Measurements from ENCODE around the gene PIKFYVE.
"Not testable (repeated sequence)": the region's sequence is repeated elsewhere in the genome, so short reads cannot be mapped to it uniquely, and the experiment has no call there.

Gene PIKFYVE

GRCh38 chr2:208255557-208256106 is 10.4 kb upstream of the PIKFYVE start:
- no peak for DNase-seq (ENCODE audit: low read depth, low spot score)

- DNase-seq (ENCODE audit: low read depth, low spot score): no peak
Measured at GRCh38 chr2:208256192-208256782, 9.8 kb upstream of the PIKFYVE start.

- not testable (repeated sequence) for DNase-seq (ENCODE audit: low read depth, low spot score)
Measured at GRCh38 chr2:208256849-208257813, 8.9 kb upstream of the PIKFYVE start.

- DNase-seq (ENCODE audit: low read depth, low spot score): no peak
Measured at GRCh38 chr2:208265371-208265800, 669 bp upstream of the PIKFYVE start.

- DNase-seq (ENCODE audit: low read depth, low spot score): no peak
Measured at GRCh38 chr2:208266553-208266893, 468 bp downstream of the PIKFYVE start.

GRCh38 chr2:208266936-208267335 is 881 bp downstream of the PIKFYVE start:
- DNase-seq (ENCODE audit: low read depth, low spot score): no peak

GRCh38 chr2:208267526-208267925 is 1.5 kb downstream of the PIKFYVE start:
- DNase-seq (ENCODE audit: low read depth, low spot score): not testable (repeated sequence)

- DNase-seq (ENCODE audit: low read depth, low spot score): no peak
Measured at GRCh38 chr2:208268156-208268952, 2.3 kb downstream of the PIKFYVE start.

- DNase-seq (ENCODE audit: low read depth, low spot score): no peak
Measured at GRCh38 chr2:208269091-208269490, 3.0 kb downstream of the PIKFYVE start.

GRCh38 chr2:208274748-208275147 is 8.7 kb downstream of the PIKFYVE start:
- DNase-seq (ENCODE audit: low read depth, low spot score): no peak

GRCh38 chr2:208278549-208278948 is 12.5 kb downstream of the PIKFYVE start:
- no peak for DNase-seq (ENCODE audit: low read depth, low spot score)

GRCh38 chr2:208279236-208279635 is 13.2 kb downstream of the PIKFYVE start:
- DNase-seq (ENCODE audit: low read depth, low spot score): no peak

GRCh38 chr2:208280234-208280633 is 14.2 kb downstream of the PIKFYVE start:
- no peak for DNase-seq (ENCODE audit: low read depth, low spot score)

- DNase-seq (ENCODE audit: low read depth, low spot score): no peak
Measured at GRCh38 chr2:208280933-208281332, 14.9 kb downstream of the PIKFYVE start.

- no peak for DNase-seq (ENCODE audit: low read depth, low spot score)
Measured at GRCh38 chr2:208285853-208286252, 19.8 kb downstream of the PIKFYVE start.

GRCh38 chr2:208294482-208295024 is 28.5 kb downstream of the PIKFYVE start:
- no peak for DNase-seq (ENCODE audit: low read depth, low spot score)

GRCh38 chr2:208295834-208296233 is 29.8 kb downstream of the PIKFYVE start:
- no peak for DNase-seq (ENCODE audit: low read depth, low spot score)

- no peak for DNase-seq (ENCODE audit: low read depth, low spot score)
Measured at GRCh38 chr2:208296610-208297009, 30.6 kb downstream of the PIKFYVE start.

- no peak for DNase-seq (ENCODE audit: low read depth, low spot score)
Measured at GRCh38 chr2:208297961-208298360, 31.9 kb downstream of the PIKFYVE start.

- no peak for DNase-seq (ENCODE audit: low read depth, low spot score)
Measured at GRCh38 chr2:208300847-208301618, 35.0 kb downstream of the PIKFYVE start.

GRCh38 chr2:208304157-208304556 is 38.1 kb downstream of the PIKFYVE start:
- DNase-seq (ENCODE audit: low read depth, low spot score): no peak
